Lower leg skin (tissue), 3 donors: Measurements from ENCODE around the gene TBC1D19.

Source experiments
- POLR2A ChIP-seq, 2 donors: fragments of 450-650 bp; IDR thresholded peaks; one replicate each; pipeline ENCODE4 v1.6.1; 2016 to 2017; ENCODE audit warnings: antibody characterized with exemption in 2 of 2, mild to moderate bottlenecking in 1 of 2, moderate library complexity in 1 of 2
- TF ChIP-seq, protein P1 (sequence below), 3 donors: fragments of 450-650 bp; IDR thresholded peaks; one replicate each; pipeline ENCODE4 v1.5.1; 2016; ENCODE audit warnings: antibody characterized with exemption in 3 of 3, mild to moderate bottlenecking in 3 of 3, moderate library complexity in 2 of 3

DNA sequence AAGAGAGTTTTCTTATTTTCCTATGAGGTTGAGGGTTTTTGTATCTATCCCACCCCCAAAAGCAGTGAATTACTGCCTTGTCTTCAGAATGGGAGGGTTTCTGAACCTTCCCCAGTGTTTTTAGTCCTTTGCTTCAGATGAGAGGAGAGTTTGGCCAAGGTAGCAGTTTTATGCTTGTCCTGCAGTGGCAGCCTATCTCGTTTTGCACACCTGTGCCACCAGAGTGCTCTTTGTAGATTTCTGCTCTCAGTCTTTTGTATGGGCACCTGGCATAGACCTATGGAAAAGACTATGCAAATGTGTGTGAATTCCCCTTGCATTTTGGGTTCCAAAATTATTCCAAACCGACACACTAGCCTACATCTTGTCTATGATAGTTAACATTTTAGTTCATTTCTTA lies 5.8 kb downstream of the TBC1D19 start:
- TF ChIP-seq, protein P1, sequence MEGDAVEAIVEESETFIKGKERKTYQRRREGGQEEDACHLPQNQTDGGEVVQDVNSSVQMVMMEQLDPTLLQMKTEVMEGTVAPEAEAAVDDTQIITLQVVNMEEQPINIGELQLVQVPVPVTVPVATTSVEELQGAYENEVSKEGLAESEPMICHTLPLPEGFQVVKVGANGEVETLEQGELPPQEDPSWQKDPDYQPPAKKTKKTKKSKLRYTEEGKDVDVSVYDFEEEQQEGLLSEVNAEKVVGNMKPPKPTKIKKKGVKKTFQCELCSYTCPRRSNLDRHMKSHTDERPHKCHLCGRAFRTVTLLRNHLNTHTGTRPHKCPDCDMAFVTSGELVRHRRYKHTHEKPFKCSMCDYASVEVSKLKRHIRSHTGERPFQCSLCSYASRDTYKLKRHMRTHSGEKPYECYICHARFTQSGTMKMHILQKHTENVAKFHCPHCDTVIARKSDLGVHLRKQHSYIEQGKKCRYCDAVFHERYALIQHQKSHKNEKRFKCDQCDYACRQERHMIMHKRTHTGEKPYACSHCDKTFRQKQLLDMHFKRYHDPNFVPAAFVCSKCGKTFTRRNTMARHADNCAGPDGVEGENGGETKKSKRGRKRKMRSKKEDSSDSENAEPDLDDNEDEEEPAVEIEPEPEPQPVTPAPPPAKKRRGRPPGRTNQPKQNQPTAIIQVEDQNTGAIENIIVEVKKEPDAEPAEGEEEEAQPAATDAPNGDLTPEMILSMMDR (IDR thresholded peaks at IDR 0.05): no peak
- no peak for TF ChIP-seq POLR2A (IDR thresholded peaks at IDR 0.05)
